HG03342 (cell line): Measurements from ENCODE around the gene UBE2Q2.

Source experiments
- ATAC-seq: cut with Tn5 transposase; IDR thresholded peaks from one replicate; pipeline ENCODE4 v1.9.1; 2021; ENCODE audit warnings: mild to moderate bottlenecking, moderate library complexity; ENCODE audit not compliant: unreplicated experiment

The UBE2Q2 gene

GRCh38 chr15:75921732-75922703 is 78.8 kb downstream of the UBE2Q2 start:
- ATAC-seq, result no peak

GRCh38 chr15:75923756-75924155 is 80.5 kb downstream of the UBE2Q2 start:
- no peak for ATAC-seq

- ATAC-seq, result no peak
Observed at GRCh38 chr15:75924576-75924975, 81.3 kb downstream of the UBE2Q2 start.

- ATAC-seq, result no peak
Observed at GRCh38 chr15:75925440-75925839, 82.2 kb downstream of the UBE2Q2 start.

GRCh38 chr15:75926931-75927330 is 83.7 kb downstream of the UBE2Q2 start:
- no peak for ATAC-seq

- no peak for ATAC-seq
Observed at GRCh38 chr15:75927601-75928000, 84.4 kb downstream of the UBE2Q2 start.

GRCh38 chr15:75928680-75929608 is 85.7 kb downstream of the UBE2Q2 start:
- ATAC-seq, result no peak

GRCh38 chr15:75929799-75930565 is 86.7 kb downstream of the UBE2Q2 start:
- ATAC-seq, result no peak

- ATAC-seq, result no peak
Observed at GRCh38 chr15:75930866-75931265, 87.6 kb downstream of the UBE2Q2 start.

GRCh38 chr15:75942464-75942863 is 99.2 kb downstream of the UBE2Q2 start:
- ATAC-seq, result no peak

GRCh38 chr15:75943246-75943645 is 100.0 kb downstream of the UBE2Q2 start:
- no peak for ATAC-seq

- no peak for ATAC-seq
Observed at GRCh38 chr15:75943713-75944215, 100.5 kb downstream of the UBE2Q2 start.

- ATAC-seq, result no peak
Observed at GRCh38 chr15:75945953-75946352, 102.7 kb downstream of the UBE2Q2 start.

GRCh38 chr15:75947092-75947491 is 103.8 kb downstream of the UBE2Q2 start:
- ATAC-seq, result no peak

- ATAC-seq, result no peak
Observed at GRCh38 chr15:75948761-75949296, 105.6 kb downstream of the UBE2Q2 start.
